ENCODE results near the gene WDR77. TPM values are rescaled to one million over a fixed set of nuclear protein-coding genes. Genes with fewer than 3 reads are reported as not detected.

WDR77 gene
- total RNA-seq, 4 donors from 2014 or later, result 20.5 to 33.5 (median 28.7) TPM

- no peaks in the 10 kb centered on the region for H3K9me3 ChIP-seq
- H3K27me3 ChIP-seq, result no peaks in the 10 kb centered on the region
- no peak overlapping the region for H3K4me3 ChIP-seq
- TF ChIP-seq POLR2AphosphoS5 (IDR thresholded peaks at IDR 0.05), result no peak
- H3K4me1 ChIP-seq, result peaks cover 0 to 5% (median 0%) of the 10 kb centered on the region in 3 donors
- H3K36me3 ChIP-seq, result peaks cover 0 to 47% of the 10 kb centered on the region in 2 donors
- no peak overlapping the region for H3K27ac ChIP-seq
- WGBS, 2 donors (ENCODE audit: low coverage in 1 of 2), result 75 to 82% methylated on average over 1 of the region's 1 CpG
- ATAC-seq, result no peak
Observed at GRCh38 chr1:111417755-111418154, 31.3 kb downstream of the WDR77 start.

- 87 to 100% methylated on average over 2 to 3 of the region's 3 CpGs for WGBS, 2 donors (ENCODE audit: low coverage in 1 of 2)
- H3K9me3 ChIP-seq, result no peaks in the 10 kb centered on the region
- no peak overlapping the region for H3K4me3 ChIP-seq
- H3K27me3 ChIP-seq, result no peaks in the 10 kb centered on the region
- H3K36me3 ChIP-seq, result peaks cover 0 to 28% of the 10 kb centered on the region in 2 donors
- no peak overlapping the region for H3K27ac ChIP-seq
- H3K4me1 ChIP-seq, result peaks cover 0 to 5% (median 0%) of the 10 kb centered on the region in 3 donors
- TF ChIP-seq POLR2A (IDR thresholded peaks at IDR 0.05), result no peak
- no peak for TF ChIP-seq POLR2AphosphoS5 (IDR thresholded peaks at IDR 0.05)
- TF ChIP-seq CTCF (IDR thresholded peaks at IDR 0.05), result no peak
- TF ChIP-seq EP300 (IDR thresholded peaks at IDR 0.05), result no peak
- ATAC-seq, result no peak
Observed at GRCh38 chr1:111415461-111415860, 33.6 kb downstream of the WDR77 start.

DNA sequence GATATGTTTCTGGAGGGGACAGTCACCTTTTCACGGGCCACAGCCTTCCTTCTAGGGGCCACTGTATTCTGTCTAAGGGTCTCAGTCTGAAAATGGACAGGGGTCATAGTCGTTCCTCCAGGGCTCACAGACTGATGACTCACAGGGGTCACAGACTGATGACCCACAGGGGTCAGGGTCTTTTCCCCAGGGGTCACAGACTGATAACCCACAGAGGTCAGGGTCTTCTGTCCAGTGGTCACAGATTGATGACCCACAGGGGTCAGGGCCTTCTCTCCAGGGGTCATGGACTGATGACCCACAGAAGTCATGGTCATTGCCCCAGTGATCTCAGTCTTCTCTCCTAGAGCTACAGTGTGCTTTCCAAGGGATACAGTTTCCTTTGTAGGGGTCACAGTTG lies 34.3 kb downstream of the WDR77 start:
- ATAC-seq, result no peak
- TF ChIP-seq POLR2AphosphoS5 (IDR thresholded peaks at IDR 0.05), result no peak
- no peak for TF ChIP-seq POLR2A (IDR thresholded peaks at IDR 0.05)
- TF ChIP-seq EP300 (IDR thresholded peaks at IDR 0.05), result no peak
- TF ChIP-seq CTCF (IDR thresholded peaks at IDR 0.05), result no peak
- H3K27ac ChIP-seq, result no peak overlapping the region
- H3K36me3 ChIP-seq, result peaks cover 0 to 21% of the 10 kb centered on the region in 2 donors
- H3K9me3 ChIP-seq, result no peaks in the 10 kb centered on the region
- H3K4me3 ChIP-seq, result no peak overlapping the region
- H3K4me1 ChIP-seq, result peaks cover 0 to 5% (median 0%) of the 10 kb centered on the region in 3 donors
- H3K27me3 ChIP-seq, result no peaks in the 10 kb centered on the region
- WGBS, 2 donors (ENCODE audit: low coverage in 1 of 2), result no CpG with 5 or more reads among the region's 2 CpGs

GRCh38 chr1:111412839-111413238 lies 36.2 kb downstream of the WDR77 start:
- H3K4me1 ChIP-seq, result peaks cover 0 to under 1% (median 0%) of the 10 kb centered on the region in 3 donors
- no peaks in the 10 kb centered on the region for H3K27me3 ChIP-seq
- ATAC-seq, result no peak
- H3K9me3 ChIP-seq, result no peaks in the 10 kb centered on the region
- no peak overlapping the region for H3K27ac ChIP-seq
- no peak for TF ChIP-seq EP300 (IDR thresholded peaks at IDR 0.05)
- no peak for TF ChIP-seq POLR2A (IDR thresholded peaks at IDR 0.05)
- TF ChIP-seq CTCF (IDR thresholded peaks at IDR 0.05), result no peak
- TF ChIP-seq POLR2AphosphoS5 (IDR thresholded peaks at IDR 0.05), result no peak
- H3K36me3 ChIP-seq, result peaks cover 0 to 17% of the 10 kb centered on the region in 2 donors
- WGBS, 2 donors (ENCODE audit: low coverage in 1 of 2), result 59% methylated on average over 2 of the region's 2 CpGs; no CpG with 5 or more reads in 1 of the 2 donors
- H3K4me3 ChIP-seq, result no peak overlapping the region

- no peak for ATAC-seq
- Histone ChIP-seq H3K36me3 (no peaks in the 10 kb centered on the region), H3K4me1 (peaks cover 0 to 5% (median 0%) of the 10 kb centered on the region in 3 donors), H3K27ac (no peak overlapping the region), H3K9me3 (no peaks in the 10 kb centered on the region), H3K4me3 (no peak overlapping the region), H3K27me3 (peaks cover 8% of the 10 kb centered on the region)
- TF ChIP-seq EP300 (IDR thresholded peaks at IDR 0.05) (no peak), CTCF (IDR thresholded peaks at IDR 0.05) (no peak), POLR2A (IDR thresholded peaks at IDR 0.05) (no peak)
- 69 to 70% methylated on average over 3 to 6 of the region's 6 CpGs for WGBS, 2 donors (ENCODE audit: low coverage in 1 of 2)
Observed at GRCh38 chr1:111407301-111407700, 41.8 kb downstream of the WDR77 start.

Measured in gastroesophageal sphincter (tissue), 4 donors.